HepG2 (cell line): ENCODE measurements around the gene UGGT1.

Experiments used
- ARNT ChIP-seq: fragments of 450-650 bp; IDR thresholded peaks from 2 replicates; pipeline ENCODE4 v1.6.1; 2017
- FOXJ3 ChIP-seq: sonication (generic); formaldehyde crosslinking; IDR thresholded peaks from 2 replicates; pipeline ENCODE4 v1.4.0; 2020; ENCODE audit warnings: missing genetic modification reagents, mild to moderate bottlenecking, borderline replicate concordance
- GTF2F1 ChIP-seq: fragments of 150-350 bp; IDR thresholded peaks from 2 replicates; pipeline ENCODE4 v1.6.1; 2014; ENCODE audit warnings: low read length
- HNF4A ChIP-seq: sonication (generic); formaldehyde crosslinking; IDR thresholded peaks from 2 replicates; pipeline ENCODE4 v1.4.0; 2020; ENCODE audit warnings: missing genetic modification reagents
- NFE2 ChIP-seq: sonication (generic); formaldehyde crosslinking; IDR thresholded peaks from 2 replicates; pipeline ENCODE4 v1.4.0; 2020; ENCODE audit warnings: missing genetic modification reagents
- PCBP1 ChIP-seq: fragments of 200-400 bp; formaldehyde crosslinking; IDR thresholded peaks from 2 replicates; pipeline ENCODE4 v1.6.1; 2017; ENCODE audit warnings: mild to moderate bottlenecking, low read depth, low read length, borderline replicate concordance
- REST ChIP-seq, 2 experiments: IDR thresholded peaks; 2 replicates each; pipeline ENCODE4 v1.6.1; 2011 to 2012; ENCODE audit warnings: low read length in 2 of 2, borderline replicate concordance in 1 of 2, low read depth in 1 of 2, mild to moderate bottlenecking in 1 of 2, moderate library complexity in 1 of 2
- TCF7L2 ChIP-seq: IDR thresholded peaks from 2 replicates; pipeline ENCODE4 v1.6.1; 2011; ENCODE audit warnings: mild to moderate bottlenecking, low read depth, low read length, moderate library complexity
- ZNF138 ChIP-seq: sonication (generic); formaldehyde crosslinking; IDR thresholded peaks from 2 replicates; pipeline ENCODE4 v1.5.0; 2020; ENCODE audit warnings: mild to moderate bottlenecking, low read depth, missing genetic modification reagents
- ZNF317 ChIP-seq: sonication (generic); formaldehyde crosslinking; IDR thresholded peaks from 2 replicates; pipeline ENCODE4 v1.5.0; 2020; ENCODE audit warnings: mild to moderate bottlenecking, missing genetic modification reagents
- ZNF614 ChIP-seq: IDR thresholded peaks from 2 replicates; pipeline ENCODE4 v1.6.1; 2018; ENCODE audit warnings: missing biosample characterization, missing genetic modification reagents, inconsistent platforms, borderline replicate concordance
- ZNF816 ChIP-seq: sonication (generic); formaldehyde crosslinking; IDR thresholded peaks from 2 replicates; pipeline ENCODE4 v1.8.0; 2022; ENCODE audit warnings: missing genetic modification reagents, mild to moderate bottlenecking, borderline replicate concordance
- TF ChIP-seq, protein P1 (sequence below): sonication (generic); formaldehyde crosslinking; IDR thresholded peaks from 2 replicates; pipeline ENCODE4 v1.5.0; 2020; ENCODE audit warnings: mild to moderate bottlenecking, missing genetic modification reagents, moderate library complexity
- TF ChIP-seq, protein P2 (sequence below): sonication (generic); formaldehyde crosslinking; IDR thresholded peaks from 2 replicates; pipeline ENCODE4 v1.4.0; 2020; ENCODE audit warnings: mild to moderate bottlenecking, missing genetic modification reagents

GRCh38 chr2:128202791-128203190 lies 111.8 kb downstream of the UGGT1 start:
- no peak for TF ChIP-seq ZNF816 (CRISPR knock-in tag)
- no peak for TF ChIP-seq ZNF317 (CRISPR knock-in tag)
- TF ChIP-seq, protein P1, sequence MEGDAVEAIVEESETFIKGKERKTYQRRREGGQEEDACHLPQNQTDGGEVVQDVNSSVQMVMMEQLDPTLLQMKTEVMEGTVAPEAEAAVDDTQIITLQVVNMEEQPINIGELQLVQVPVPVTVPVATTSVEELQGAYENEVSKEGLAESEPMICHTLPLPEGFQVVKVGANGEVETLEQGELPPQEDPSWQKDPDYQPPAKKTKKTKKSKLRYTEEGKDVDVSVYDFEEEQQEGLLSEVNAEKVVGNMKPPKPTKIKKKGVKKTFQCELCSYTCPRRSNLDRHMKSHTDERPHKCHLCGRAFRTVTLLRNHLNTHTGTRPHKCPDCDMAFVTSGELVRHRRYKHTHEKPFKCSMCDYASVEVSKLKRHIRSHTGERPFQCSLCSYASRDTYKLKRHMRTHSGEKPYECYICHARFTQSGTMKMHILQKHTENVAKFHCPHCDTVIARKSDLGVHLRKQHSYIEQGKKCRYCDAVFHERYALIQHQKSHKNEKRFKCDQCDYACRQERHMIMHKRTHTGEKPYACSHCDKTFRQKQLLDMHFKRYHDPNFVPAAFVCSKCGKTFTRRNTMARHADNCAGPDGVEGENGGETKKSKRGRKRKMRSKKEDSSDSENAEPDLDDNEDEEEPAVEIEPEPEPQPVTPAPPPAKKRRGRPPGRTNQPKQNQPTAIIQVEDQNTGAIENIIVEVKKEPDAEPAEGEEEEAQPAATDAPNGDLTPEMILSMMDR = no peak
- no peak for TF ChIP-seq TCF7L2
- TF ChIP-seq NFE2 (CRISPR knock-in tag) = no peak
- TF ChIP-seq FOXJ3 (CRISPR knock-in tag) = no peak
- no peak for TF ChIP-seq PCBP1
- no peak for TF ChIP-seq GTF2F1
- TF ChIP-seq REST (IDR thresholded peaks at IDR 0.05; ENCODE audit: borderline replicate concordance in 1 of 2, low read depth in 1 of 2, low read length in 2 of 2) = no peak
- TF ChIP-seq ZNF138 (CRISPR knock-in tag) = no peak
- TF ChIP-seq ARNT = no peak
- TF ChIP-seq, protein P2, sequence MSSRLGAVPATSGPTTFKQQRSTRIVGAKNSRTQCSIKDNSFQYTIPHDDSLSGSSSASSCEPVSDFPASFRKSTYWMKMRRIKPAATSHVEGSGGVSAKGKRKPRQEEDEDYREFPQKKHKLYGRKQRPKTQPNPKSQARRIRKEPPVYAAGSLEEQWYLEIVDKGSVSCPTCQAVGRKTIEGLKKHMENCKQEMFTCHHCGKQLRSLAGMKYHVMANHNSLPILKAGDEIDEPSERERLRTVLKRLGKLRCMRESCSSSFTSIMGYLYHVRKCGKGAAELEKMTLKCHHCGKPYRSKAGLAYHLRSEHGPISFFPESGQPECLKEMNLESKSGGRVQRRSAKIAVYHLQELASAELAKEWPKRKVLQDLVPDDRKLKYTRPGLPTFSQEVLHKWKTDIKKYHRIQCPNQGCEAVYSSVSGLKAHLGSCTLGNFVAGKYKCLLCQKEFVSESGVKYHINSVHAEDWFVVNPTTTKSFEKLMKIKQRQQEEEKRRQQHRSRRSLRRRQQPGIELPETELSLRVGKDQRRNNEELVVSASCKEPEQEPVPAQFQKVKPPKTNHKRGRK (CRISPR knock-in tag) = no peak
- TF ChIP-seq ZNF614 (CRISPR knock-in tag) = no peak
- TF ChIP-seq HNF4A (CRISPR knock-in tag) = no peak
